Measurements from ENCODE around the gene ERBB4. TPM values are rescaled to one million over a fixed set of nuclear protein-coding genes. Genes with fewer than 3 reads are reported as not detected.

ERBB4 gene
- polyA plus RNA-seq, 1 donor from 2014 or later: not detected

DNA sequence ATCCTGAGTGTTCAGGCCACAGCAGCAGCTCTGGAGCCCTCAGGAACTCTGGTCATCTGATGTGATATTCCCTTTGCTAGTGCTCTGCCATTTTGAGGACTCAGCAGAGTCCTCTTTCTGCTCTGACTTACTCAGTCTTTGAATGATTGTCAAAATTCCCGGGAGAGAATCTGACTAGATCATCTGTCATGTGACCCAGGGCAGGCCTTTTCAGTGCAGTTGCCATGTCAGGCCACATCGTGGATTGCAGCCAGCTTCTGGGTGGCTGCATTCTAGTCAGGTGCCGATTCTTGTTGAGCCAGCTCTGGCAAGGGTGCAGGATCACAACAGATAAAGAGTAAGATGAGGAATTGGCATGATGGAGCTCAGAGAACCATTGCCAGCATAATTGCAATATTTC, 1186.6 kb downstream of the ERBB4 start:
- no peak overlapping the region for H3K27ac Mint-ChIP-seq
- H3K9me3 Mint-ChIP-seq: peaks cover 0 to 3% (median 2%) of the 10 kb centered on the region in 3 donors
- no peaks in the 10 kb centered on the region for H3K36me3 Mint-ChIP-seq
- H3K4me3 Mint-ChIP-seq: no peak overlapping the region
- no peaks in the 10 kb centered on the region for H3K4me1 Mint-ChIP-seq
- no peaks in the 10 kb centered on the region for H3K27me3 Mint-ChIP-seq

DNA sequence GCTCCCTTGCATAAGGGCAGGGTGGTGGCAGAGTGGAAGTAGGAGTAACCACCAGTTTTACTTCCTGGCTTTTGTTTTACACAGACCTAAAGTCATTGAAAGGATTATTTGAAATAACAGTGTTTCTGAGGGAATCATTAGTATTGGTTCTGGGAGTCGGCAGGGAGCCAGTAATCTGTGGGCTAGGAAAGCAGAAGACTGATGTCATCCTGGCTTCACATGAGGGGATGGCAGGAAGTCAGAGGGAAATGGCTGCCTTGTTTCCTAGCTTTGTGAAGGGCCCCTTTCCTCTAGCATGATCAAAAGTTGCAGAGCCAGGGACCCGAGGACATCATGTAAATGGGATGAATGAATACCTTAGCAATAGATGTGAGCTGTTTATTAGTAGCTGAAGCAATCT, 1189.6 kb downstream of the ERBB4 start:
- H3K27ac Mint-ChIP-seq: no peak overlapping the region
- H3K9me3 Mint-ChIP-seq: peaks cover 0 to 5% (median 2%) of the 10 kb centered on the region in 3 donors
- H3K4me3 Mint-ChIP-seq: no peak overlapping the region
- no peaks in the 10 kb centered on the region for H3K4me1 Mint-ChIP-seq
- H3K27me3 Mint-ChIP-seq: no peaks in the 10 kb centered on the region
- H3K36me3 Mint-ChIP-seq: no peaks in the 10 kb centered on the region

DNA sequence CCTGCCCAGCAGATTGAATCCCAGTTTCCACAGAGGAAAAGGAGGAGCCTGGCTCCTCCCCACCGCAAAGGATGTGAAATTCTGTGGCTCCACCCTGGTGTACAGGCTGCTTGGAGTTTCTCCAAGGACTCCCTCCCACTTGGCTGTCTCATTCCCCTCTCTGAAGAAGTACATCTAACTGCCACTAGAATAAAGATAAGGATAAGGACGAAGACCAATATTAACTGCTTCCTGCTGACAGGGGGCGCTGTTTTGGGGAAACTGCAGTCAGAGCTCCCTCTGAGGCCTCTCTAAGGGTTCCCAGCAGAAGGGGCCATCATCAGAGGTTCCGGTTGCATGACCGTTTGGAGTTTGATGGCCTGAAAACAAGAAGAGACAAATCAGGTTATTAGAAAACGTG, 1191.3 kb downstream of the ERBB4 start:
- H3K4me3 Mint-ChIP-seq: no peak overlapping the region
- H3K9me3 Mint-ChIP-seq: peaks cover 0 to 5% (median 2%) of the 10 kb centered on the region in 3 donors
- H3K27me3 Mint-ChIP-seq: no peaks in the 10 kb centered on the region
- no peaks in the 10 kb centered on the region for H3K4me1 Mint-ChIP-seq
- H3K36me3 Mint-ChIP-seq: no peaks in the 10 kb centered on the region
- H3K27ac Mint-ChIP-seq: no peak overlapping the region

DNA sequence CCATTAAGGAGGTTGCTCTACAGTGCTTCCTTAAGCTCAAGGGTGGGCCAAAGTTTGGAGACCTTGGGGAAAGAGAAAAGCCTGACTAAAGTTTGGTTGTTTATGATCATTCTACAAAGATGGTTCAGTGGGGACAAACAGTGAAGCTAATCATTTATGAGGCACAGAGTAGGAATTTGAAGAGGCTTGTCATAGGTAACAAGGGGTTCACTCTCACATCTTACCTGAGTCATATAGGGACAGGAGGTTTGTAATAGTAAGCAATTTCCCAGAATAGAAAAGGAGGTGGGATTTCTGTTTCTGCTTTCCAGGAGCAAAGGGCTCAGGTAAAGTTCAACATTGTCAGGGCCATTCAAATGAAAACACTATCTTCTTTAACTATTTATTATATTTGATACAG, 1194.3 kb downstream of the ERBB4 start:
- peaks cover 0 to 5% (median 2%) of the 10 kb centered on the region in 3 donors for H3K9me3 Mint-ChIP-seq
- H3K27me3 Mint-ChIP-seq: no peaks in the 10 kb centered on the region
- no peak overlapping the region for H3K4me3 Mint-ChIP-seq
- H3K4me1 Mint-ChIP-seq: no peaks in the 10 kb centered on the region
- H3K27ac Mint-ChIP-seq: no peak overlapping the region
- H3K36me3 Mint-ChIP-seq: no peaks in the 10 kb centered on the region

DNA sequence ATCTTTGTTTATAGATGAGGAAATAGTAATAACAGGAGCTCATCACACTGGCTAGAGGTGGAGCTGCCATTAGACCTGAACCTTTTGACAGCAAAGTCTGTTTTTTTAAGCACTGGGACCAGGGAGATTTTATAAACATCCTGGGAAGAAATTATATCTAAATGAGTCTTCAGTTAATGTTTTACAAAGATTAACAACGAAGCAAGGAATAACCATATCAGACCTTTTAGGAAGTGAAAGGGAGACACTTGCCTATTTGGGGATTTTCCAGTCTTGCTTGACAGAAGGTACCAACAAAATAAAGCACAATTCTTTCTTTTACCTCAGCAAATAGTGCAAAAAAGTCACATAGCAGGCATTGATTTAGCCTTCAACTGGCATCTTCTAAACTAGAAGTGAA, 1205.2 kb downstream of the ERBB4 start:
- H3K9me3 Mint-ChIP-seq: peaks cover 0 to 9% (median 4%) of the 10 kb centered on the region in 3 donors
- H3K27me3 Mint-ChIP-seq: no peaks in the 10 kb centered on the region
- no peaks in the 10 kb centered on the region for H3K36me3 Mint-ChIP-seq
- no peaks in the 10 kb centered on the region for H3K4me1 Mint-ChIP-seq
- no peak overlapping the region for H3K27ac Mint-ChIP-seq
- H3K4me3 Mint-ChIP-seq: no peak overlapping the region

DNA sequence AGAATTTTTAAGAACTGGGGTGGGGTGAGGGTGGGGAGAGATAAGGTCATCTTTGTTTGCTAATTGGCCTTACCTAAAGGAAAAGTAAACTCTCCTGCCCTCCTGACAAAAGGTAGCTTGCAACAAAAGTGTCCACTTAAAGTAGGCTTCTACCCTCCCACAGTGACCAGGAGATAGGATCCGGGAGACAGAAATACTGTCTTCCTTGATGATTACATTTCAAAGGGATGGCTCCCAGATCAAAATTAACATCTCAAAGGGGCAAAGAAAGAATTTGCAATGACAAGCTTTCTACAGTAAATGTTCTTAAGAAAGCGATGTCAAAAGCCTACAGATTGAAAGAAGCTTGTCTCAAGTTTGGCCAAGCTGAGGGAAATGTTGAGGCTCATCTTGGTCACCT, 1206.9 kb downstream of the ERBB4 start:
- Mint-ChIP-seq H3K4me3 (no peak overlapping the region), H3K9me3 (peaks cover 0 to 9% (median 4%) of the 10 kb centered on the region in 3 donors), H3K4me1 (no peaks in the 10 kb centered on the region), H3K36me3 (no peaks in the 10 kb centered on the region), H3K27me3 (no peaks in the 10 kb centered on the region), H3K27ac (no peak overlapping the region)

DNA sequence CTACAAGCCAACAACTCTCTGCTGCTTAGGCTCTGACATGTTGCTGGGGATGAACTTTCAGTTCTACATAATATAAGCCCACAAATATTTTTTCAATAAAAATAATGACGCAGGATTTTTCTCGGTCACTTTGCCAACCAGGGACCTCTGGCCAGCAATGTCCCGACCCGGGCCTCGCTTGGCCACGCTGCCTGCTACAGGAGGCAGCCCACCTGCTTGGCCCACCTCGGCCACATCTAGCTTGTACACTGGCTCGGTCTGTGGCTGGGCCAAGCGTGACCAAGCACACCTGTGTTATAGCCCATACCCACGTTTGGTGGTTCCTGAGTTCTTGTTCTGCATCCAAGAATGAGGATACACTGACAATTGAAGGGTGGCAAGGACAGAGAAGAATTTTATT, 1208.7 kb downstream of the ERBB4 start:
- Mint-ChIP-seq H3K27ac (no peak overlapping the region), H3K9me3 (no peaks in the 10 kb centered on the region), H3K36me3 (no peaks in the 10 kb centered on the region), H3K27me3 (no peaks in the 10 kb centered on the region), H3K4me1 (no peaks in the 10 kb centered on the region), H3K4me3 (no peak overlapping the region)

DNA sequence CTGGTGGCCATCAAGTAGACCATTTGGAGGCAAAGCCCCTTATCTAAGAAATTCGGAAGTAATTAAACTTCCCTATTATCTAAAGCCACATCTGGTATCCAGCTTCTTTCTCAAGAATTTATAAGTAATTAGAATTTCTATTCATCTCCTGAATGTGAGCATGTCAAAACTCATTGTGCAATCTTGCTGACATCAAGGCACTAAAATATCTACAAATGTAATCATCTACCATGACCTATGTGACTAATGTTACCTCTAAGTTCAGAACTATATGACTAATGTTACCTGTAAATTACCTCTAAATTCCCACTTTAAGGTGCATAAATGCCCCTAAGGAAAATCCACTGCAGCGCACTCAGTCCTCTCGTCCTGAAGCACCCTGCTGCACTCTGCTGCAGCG, 1209.2 kb downstream of the ERBB4 start:
- H3K9me3 Mint-ChIP-seq: no peaks in the 10 kb centered on the region
- H3K36me3 Mint-ChIP-seq: no peaks in the 10 kb centered on the region
- no peak overlapping the region for H3K27ac Mint-ChIP-seq
- no peak overlapping the region for H3K4me3 Mint-ChIP-seq
- H3K27me3 Mint-ChIP-seq: no peaks in the 10 kb centered on the region
- H3K4me1 Mint-ChIP-seq: no peaks in the 10 kb centered on the region

DNA sequence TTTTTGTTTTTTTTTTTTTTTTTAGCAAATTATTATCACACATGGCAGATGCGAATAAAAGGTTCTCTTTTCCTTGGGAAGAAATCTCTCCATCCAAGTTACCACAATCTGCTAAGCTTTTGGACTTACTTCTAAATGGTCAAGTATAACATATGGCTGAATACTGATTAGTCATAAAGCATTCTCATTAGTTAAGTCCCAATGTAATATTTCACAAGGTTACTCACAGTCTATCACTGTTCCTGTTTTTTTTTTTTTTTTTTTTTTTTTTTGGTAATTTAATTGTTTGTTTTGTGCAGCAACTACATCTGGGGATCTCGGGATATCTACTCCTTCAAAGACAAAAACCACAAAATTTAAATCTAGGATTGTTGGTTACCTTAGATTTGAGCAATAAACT, 1210.5 kb downstream of the ERBB4 start:
- Mint-ChIP-seq H3K4me3 (no peak overlapping the region), H3K27ac (no peak overlapping the region), H3K27me3 (no peaks in the 10 kb centered on the region), H3K9me3 (no peaks in the 10 kb centered on the region), H3K4me1 (no peaks in the 10 kb centered on the region), H3K36me3 (no peaks in the 10 kb centered on the region)

Data from IgD-negative memory B cell (primary cell).